ENCODE data around the gene RHEX.

GRCh38 chr1:206133751-206134415 lies 80.9 kb downstream of the RHEX start:
- no peak for TF ChIP-seq EZH2 (optimal IDR thresholded peaks at IDR 0.05; ENCODE audit: low read depth, low read length)
- TF ChIP-seq CTCF (IDR thresholded peaks at IDR 0.05; ENCODE audit: low read length): no peak
